HG03558 (cell line): ENCODE measurements around the gene PRDM1.

ENCODE experiments used
- ATAC-seq: cut with Tn5 transposase; IDR thresholded peaks from one replicate; pipeline ENCODE4 v1.9.1; 2021; ENCODE audit warnings: moderate number of reproducible peaks; ENCODE audit not compliant: unreplicated experiment; ENCODE audit errors: extremely low read depth

Gene PRDM1

DNA sequence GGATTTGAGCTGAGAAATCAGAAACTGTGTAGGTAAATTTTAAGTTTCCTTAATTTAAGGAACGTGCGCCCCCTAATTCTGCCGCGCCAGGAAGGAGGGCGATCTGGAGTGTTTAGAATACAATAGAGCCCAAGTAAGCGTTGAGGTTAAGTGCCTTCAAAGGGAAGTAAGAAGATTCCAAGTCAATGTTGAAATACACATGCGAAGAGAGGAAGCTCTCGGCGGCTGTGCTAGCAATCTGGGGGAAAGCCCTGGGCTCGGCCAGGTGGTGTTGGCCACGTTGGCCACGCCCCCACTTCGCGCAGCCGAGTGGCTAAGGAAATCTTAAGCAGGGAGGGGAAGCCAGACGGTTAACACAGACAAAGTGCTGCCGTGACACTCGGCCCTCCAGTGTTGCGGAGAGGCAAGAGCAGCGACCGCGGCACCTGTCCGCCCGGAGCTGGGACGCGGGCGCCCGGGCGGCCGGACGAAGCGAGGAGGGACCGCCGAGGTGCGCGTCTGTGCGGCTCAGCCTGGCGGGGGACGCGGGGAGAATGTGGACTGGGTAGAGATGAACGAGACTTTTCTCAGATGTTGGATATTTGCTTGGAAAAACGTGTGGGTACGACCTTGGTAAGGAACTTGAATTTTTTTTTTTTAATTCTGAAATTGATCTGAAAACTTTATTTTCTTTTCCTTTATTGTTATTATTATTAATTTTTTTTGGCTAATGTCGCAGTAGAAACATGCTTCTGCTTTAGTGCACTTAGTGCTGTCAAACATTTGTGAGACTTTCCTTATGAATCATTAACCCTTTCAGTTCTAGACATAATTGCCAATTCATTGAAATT is at the start of gene PRDM1:
PRDM1 (plus strand) TSS at position 353 of the 830 bp plus-strand sequence; CDS start at position 571, 218 bp downstream.
- ATAC-seq, result peak; percentile 44

DNA sequence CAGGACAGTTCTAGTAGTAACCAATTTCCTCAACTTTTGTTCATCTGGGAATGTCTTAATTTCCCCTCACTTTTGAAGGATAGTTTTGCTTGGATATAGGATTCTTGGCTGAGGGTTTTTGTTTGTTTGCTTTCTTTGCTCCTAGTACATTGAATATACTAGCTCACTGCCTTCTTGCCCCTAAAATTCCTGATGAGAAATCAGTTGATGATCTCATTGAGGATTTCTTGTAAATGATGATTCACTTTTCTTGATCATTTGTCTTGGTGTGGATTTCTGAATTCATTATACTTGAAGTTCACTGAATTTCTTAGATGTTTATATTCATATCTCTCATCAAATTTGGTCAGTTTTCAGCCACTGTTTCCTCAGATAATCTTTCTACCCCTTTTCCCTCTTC is 49.1 kb upstream of the PRDM1 start:
- ATAC-seq, result no peak

DNA sequence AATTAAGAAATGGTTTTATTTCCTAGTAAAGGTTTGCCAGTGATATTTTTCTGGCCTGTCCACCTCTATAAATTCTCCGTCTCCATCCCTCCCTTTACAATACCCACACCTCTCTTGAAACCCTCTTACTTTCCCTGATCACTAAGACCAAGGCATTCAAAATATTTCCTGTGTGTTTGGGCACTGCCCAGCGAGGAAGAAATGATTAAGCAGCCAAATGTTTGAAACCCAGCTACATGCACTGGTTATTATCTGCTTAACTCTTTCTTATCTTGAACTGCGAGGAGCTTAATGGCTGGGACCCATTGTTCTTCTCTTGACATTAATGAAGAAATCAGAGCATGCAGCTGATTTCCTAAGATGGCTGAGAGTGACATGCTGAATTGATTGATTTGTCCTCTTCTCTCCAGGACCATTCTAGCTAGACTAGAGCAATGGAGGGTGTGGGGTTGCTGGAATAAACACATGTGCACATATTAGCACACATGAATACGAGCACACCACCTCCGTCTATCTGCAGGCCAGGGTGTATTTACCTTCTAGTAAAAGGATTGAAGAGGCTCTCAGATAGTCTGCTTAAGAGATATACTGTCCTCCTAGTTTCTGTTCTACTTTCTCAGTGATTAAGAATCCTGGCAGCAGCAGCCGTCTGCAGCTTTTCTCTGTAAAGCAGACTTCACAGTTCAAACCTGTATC is 46.1 kb upstream of the PRDM1 start:
- ATAC-seq, result no peak

DNA sequence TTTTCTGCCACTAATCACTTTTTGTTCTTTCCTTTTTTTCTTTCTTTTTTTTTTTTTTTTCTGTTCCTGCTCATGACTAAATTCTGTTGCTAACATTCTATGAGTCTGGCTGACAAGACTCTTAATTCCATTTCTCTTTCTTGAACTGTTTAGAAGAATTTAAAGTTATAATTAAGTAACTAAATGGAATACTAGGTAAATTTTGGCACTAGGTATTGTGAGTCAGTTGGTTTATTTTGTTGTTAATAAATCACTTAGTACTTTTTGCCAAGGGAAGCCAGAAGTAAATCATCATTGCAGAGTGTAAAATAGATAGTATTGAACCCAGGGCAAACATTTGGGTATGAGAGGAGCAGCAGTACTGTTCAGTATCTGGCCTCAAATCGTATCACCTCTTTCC is 42.0 kb upstream of the PRDM1 start:
- ATAC-seq, result no peak

DNA sequence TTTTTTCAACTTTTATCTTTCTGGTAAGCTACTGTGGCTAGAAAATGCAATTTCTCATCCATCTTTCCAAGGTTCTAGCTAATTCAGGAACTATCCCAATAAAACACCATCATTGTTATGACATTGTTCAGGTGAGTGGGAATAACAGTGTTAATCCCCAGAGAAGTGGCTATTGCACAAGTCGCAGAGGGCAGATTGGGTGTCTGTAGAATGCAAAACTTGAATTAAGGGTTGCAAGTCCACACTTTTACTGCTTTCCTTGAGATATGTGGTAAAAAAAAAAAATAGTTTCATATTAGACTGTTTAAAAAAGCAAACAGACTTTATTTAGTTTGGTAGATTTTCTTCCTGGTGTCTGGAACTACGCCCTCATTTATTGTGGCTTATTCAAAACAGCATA is 41.1 kb upstream of the PRDM1 start:
- ATAC-seq, result no peak

DNA sequence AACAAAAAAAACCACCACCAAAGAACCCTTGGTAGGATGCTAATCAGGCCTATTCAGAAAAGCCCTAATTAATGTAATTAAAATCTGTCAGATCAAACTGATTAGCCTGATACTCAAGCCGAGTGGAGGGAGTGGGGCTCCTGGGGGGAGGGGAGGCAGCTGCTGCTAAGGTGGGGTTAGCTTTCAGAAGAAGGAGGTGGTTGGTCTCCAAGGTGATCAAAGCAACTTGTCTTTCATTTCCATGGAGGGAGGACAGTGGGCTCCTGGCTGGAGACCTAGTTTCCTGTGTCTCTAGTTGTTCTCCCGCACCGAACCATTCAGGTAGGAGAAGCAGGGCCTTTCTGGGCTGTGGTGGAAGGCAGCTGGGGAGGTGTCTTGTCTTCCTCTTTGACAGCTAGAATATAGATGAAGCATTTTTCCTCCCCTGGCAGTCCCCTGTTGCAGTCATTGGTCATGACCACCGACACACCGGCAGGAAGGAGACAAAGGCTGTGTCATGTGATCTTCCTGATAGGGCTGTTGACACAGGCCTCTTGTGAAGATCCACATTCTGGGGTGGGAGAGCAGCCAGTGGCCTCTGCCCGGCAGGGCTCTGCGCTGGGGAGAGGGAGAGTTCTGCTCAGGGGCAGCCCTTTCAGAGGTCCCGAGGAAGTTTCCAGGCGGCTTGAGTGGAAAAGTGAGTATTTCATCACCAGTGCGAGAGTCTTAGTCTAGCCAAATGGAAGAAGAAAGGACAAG is 39.9 kb upstream of the PRDM1 start:
- no peak for ATAC-seq

DNA sequence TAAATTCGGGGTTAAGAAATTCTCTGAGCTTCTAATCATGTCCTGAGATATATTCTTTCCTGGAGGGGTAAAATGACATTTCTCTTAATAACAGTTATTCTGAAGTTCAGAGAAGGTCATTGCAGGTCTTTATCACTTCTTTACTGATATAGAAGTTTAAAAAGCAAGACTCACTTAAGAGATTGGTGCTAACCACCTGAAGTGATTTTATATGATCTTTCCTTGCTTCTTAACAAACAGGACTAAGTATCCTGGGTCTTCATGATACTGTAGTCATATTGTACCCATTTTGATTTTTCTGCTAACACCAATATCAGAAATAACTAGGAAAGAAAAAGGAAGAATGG is 39.3 kb upstream of the PRDM1 start:
- ATAC-seq, result no peak

DNA sequence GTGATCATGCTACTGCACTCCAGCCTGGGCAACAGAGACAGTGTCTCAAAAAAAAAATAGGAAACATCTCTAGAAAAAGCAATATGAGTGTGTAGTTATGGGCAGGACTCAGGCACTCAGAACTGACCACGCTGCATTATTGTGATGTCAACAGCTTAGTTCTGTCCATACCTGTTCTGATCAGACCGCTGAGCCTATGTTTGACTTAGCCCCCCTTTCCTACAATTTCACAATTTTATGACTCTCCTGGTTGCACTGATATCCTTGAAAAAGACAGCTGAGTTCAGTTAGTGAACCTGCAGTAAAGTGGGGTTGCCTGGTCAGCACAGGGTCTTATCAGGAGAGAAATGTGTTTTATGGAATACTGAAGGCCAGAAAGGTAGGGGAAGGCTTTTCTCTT is 37.8 kb upstream of the PRDM1 start:
- ATAC-seq, result no peak

DNA sequence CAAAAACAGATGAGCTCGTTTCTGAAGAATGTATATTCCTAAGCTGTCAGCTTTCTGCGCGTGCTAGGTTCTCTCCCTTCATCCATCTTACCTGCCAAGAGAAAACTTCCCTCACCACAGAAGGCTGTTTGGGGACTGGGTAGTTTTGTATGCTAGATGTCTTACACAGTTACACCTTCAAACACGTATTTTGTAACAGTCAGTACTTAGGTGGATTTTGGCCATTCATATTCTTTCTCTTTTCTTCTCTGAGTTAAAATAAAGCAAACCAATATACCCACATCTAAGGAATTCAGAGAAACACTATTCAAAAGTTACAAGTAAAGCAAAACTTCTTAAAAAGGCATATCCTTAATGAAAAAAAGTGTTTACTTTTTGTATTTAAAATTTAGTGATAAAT is 35.6 kb upstream of the PRDM1 start:
- no peak for ATAC-seq

DNA sequence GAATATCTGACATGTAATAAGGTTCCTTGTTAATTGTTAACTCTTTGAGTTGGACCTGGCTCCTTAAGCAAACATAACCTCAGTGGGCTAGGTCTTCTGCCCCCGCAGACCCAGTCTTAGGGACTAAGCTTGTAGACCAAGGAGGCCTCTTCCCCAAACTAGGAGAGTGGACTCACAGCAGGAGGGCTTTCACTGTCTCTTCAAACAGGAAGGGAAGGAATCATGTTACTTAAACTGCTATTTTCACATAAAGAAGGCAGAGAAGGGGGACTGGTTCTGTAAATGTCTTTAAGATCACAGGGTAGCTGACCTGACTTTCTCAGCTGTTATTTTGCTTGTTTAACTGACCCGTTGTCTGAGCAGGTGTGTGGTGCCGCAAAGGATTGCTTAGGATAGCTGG is 34.9 kb upstream of the PRDM1 start:
- no peak for ATAC-seq

DNA sequence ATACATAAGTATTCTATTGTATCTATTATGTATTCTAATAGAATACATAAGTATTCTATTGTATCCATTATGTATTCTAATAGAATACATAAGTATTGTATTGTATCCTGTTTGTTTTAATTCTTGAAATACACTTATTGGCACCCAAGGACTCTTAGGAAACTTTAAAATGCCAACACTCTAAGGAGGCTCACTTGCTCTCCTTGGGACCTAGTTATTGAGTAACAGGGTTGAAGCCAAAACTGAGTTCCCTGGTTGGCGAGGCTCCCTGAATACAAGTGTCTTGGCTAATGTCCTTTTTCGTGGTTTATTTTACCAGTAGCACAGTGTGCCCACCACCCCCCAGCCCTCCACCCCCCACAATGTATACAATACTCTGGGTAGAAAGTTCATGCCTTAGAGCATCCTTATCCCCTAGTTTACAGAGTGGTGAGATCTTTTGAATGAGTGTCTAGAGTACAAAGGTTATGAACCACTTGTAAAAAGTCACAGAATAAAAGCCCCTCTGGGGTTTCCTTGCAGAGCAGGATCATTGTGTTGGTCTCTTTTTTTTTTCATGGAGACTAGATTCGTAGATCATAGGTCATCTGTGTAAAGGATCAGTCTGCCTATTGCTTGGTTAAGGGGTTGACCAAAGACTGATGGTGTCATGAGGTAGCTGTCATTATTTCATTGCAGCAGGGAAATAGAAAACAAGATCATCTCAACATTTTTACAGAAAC is 32.5 kb upstream of the PRDM1 start:
- ATAC-seq, result no peak

DNA sequence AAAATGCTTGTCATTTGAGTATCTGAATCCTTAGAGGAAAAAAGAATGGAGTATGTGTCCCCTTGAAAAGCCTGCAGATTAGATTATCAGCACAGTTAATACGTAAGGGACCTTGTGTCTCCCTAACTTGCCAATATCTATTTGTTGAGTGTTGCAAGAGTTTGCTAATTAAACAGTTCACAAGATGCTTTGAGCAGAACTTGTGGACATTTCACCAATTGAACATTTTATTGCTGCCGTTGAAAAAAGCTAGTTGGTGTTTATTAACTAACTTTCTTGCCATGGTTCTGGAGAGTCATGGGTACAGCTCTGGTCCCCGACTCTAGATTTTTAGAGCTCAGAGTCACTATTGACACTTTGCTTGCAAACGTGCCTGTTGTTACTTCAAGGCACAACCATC is 30.6 kb upstream of the PRDM1 start:
- no peak for ATAC-seq

DNA sequence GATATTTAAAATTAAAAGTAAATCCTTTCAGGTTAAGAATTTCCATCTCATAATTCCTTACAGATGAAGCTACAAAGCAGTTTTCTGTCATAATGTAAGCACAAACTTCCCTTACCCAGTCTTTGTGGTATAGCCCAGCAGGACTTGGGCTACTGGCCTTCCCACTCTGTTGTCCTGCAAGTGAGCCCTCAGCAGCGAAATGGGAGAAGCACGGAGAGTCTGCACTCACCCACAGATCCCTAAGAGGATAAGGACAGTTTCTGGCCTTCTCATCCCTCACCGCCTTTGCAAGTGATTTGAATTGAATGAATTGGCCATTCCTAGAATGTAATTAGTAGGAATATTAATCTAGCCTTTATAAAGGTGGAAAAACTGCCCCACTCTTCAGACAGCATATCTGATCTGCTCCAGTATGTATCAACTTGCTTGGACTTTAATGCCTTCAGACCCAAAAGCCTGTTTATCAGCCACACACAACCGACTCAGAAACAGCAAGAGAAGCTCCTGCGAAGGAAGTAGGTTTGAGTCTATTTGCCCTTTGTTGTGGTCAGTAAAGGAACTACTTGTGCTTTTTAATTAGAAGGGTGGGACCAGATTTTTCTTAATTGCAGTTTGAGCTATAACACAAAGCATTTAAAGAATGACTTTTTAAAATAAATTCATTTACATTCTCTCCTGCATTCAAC is 29.9 kb upstream of the PRDM1 start:
- ATAC-seq, result no peak

DNA sequence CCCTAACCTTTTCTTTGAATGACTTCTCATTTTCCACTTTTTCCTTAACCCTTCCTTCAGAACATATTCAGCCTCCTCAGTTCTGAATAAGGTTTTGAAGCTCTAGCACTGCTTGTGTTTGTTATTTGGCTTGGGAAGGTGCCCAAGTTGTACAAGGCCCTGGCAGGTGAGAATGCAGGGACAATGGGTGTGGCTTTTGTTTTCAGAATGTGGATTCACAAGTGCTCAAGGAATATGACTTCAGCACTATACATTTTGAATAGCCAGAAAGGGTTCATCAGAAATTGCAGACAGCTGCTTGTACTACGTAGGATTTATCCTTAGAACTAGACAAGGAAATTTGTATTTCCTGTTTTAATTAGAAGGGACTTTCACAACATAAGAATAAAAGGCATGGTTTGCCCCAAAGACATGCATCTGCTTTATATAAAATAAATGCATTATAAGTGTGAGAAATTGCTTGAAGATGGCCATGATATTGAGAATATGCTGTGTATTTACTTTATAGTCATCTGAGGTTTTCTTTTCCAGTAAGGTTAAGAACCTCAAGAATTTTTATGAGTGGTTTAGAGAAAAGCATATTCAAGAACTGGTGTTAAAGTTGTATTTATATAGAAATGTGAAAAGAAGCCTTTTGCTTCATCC is 29.3 kb upstream of the PRDM1 start:
- ATAC-seq, result no peak

DNA sequence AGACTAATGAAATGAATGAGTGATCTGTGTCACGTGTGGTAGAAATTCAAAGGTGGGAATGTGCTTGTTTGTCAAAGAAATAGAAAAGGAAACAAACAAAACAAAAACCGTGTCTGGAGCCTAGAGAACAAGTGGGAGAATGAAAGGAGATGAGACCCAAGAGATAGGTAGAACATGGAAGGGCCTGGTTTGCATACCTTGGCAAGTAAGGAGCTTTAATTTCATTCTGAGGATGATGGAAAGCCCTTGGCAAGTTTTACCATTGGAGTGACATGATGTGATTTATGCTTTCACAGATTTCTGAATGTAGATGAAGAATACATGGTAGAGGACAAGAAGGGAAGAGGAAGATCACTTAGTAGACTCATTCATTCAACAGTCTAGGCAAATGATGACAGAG is 26.8 kb upstream of the PRDM1 start:
- no peak for ATAC-seq

DNA sequence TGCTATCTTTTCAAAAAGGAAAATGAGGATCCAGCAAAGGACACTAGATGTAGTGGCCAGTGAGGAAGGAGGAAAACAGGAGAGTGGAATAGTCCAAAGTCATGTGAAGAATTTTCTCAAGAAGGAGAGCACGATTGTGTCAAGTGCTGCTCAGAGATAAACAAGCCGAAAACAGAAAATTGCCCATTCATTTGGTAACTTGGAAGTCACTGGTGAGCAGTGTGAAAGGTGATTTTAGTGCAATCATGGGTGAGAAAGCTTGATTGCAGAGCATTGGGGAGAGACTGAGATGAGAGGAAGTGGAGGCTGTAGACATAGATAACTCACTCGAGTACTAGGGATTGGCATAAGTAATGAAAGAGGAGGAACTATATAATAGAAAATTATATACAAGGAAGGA is 26.0 kb upstream of the PRDM1 start:
- no peak for ATAC-seq

DNA sequence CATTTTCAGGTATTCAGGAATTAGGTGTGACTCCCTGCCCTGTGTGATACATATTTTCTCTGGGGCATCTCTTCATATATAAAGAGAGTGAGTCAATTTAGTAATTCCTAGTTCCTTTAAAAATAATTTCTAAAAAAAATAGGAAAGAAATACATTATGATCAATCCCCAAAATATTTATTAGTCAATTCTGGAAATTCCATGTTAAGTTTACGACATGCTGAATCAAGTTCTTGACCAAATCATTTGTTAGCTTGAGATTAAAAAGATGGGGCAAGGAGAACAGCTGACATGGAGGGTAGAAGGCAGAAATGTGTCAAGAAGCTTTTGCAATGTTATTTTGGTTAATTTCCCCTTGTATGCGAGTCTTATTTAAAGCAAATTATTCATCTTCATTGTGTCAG is 22.7 kb upstream of the PRDM1 start:
- no peak for ATAC-seq

DNA sequence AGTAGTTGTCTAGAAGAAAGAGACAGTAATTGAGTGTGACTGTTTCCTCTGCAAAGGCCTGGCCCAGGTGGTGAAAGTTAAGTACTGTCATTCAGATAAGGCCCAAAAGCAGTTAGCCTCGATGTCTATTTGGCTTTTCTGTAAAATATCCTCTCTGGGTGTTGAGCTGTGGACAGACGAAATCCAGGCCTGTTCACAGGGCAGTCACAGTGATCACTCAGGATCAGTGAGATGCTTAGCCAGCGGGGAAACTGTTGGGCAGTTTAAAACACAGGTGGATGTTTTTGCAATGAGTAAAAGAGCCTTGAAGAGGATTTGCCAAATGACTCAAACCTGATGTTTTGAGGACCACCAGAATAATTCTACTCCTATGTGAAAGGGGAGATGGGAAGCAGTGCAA is 22.0 kb upstream of the PRDM1 start:
- no peak for ATAC-seq

DNA sequence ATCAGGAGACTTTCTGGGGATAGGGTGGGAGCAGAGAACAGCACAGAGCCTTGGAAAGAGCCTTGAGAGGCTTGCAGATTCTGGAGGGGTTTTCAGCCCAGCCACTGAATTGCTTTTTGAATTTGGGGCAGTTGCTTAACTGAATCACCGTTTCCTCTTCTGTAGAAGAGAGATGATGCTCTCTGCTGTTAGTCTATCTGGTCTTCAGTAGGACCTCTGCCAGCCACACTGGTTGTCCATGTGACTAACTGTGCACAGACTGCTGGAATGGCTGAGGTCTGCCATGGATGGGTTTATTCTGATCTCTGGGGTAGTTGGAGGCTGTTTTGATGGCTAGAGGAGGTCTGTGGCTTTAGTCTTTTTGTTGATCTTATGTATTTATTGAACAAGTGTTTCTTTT is 21.4 kb upstream of the PRDM1 start:
- no peak for ATAC-seq

DNA sequence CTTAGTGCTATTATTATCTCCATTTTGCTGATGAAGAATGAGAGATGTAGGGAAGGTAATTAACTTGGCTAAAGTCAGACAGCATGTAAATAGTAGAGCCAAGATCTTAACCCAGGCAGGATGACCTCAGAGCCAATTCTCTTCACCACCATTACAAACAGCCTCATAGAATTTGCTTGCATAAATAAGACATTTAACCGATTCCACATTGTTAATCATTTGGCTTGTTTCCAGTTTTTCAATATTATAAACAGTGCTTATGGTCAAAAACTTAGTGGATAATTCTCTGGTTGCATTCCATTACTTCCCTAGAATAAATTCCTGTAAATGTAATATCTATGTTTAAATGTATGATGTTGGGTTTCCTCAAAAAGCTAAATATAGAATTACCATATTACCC is 19.1 kb upstream of the PRDM1 start:
- ATAC-seq, result no peak
